ENCODE results near the gene SGCD. TPM values are rescaled to one million over a fixed set of nuclear protein-coding genes. Genes with fewer than 3 reads are reported as not detected.

SGCD gene
- total RNA-seq, 1 experiment from 2014 or later, result not detected

GRCh38 chr5:156799171-156799570, 472.2 kb downstream of the SGCD start:
- H3K9me3 ChIP-seq (ENCODE audit: control insufficient read depth in 1 of 2, insufficient read depth in 1 of 2, low read depth in 1 of 2, low read length in 2 of 2), result no peaks in the 10 kb centered on the region
- DNase-seq (ENCODE audit: low read depth, low spot score) (no peak), ATAC-seq (no peak)
- TF ChIP-seq CTCF (IDR thresholded peaks at IDR 0.05 in 2 of 3, conservative IDR thresholded peaks at IDR 0.05 in 1 of 3; ENCODE audit: borderline replicate concordance in 1 of 3, insufficient read depth in 1 of 3, low read depth in 2 of 3, low read length in 2 of 3) (no peak), REST (IDR thresholded peaks at IDR 0.05; ENCODE audit: low read depth) (no peak)
- no peak overlapping the region for H3K4me3 ChIP-seq (replicated peaks in 1 of 2; ENCODE audit: low read depth in 1 of 2, low read length in 2 of 2)
- H3K9ac ChIP-seq (ENCODE audit: low read length), result no peak overlapping the region
- no peaks in the 10 kb centered on the region for H3K36me3 ChIP-seq (ENCODE audit: control insufficient read depth in 1 of 2, insufficient read depth in 2 of 2, low read length in 2 of 2)
- H3K4me2 ChIP-seq (ENCODE audit: low read length), result no peak overlapping the region
- POLR2A ChIA-PET, result no interaction called here
- H3K4me1 ChIP-seq (ENCODE audit: control insufficient read depth in 1 of 2, insufficient read depth in 2 of 2, low read length in 2 of 2), result no peaks in the 10 kb centered on the region
- intact Hi-C loops (cut with micrococcal nuclease), result no loop called here
- H3K79me2 ChIP-seq (ENCODE audit: insufficient read depth, low read length), result no peaks in the 10 kb centered on the region
- no peaks in the 10 kb centered on the region for H3K27me3 ChIP-seq (ENCODE audit: insufficient read depth, low read length)
- H3K9me2 ChIP-seq (ENCODE audit: insufficient read depth), result no peaks in the 10 kb centered on the region
- no TSS peak for BruUV-seq (replicated peaks)
- H4K20me1 ChIP-seq (ENCODE audit: insufficient read depth), result no peaks in the 10 kb centered on the region
- no peak overlapping the region for H3K27ac ChIP-seq (ENCODE audit: low read depth, low read length)
- CTCF ChIA-PET, result no interaction called here
- H2AFZ ChIP-seq (ENCODE audit: low read depth, low read length, poor library complexity, severe bottlenecking), result no peak overlapping the region
- RAD21 ChIA-PET (ENCODE audit: low non-redundant PET in 1 of 2, low total read pairs in 2 of 2, uncharacterized antibody in 2 of 2, unreplicated experiment in 2 of 2), result no interaction called here

- H3K79me2 ChIP-seq (ENCODE audit: insufficient read depth, low read length), result no peaks in the 10 kb centered on the region
- no peaks in the 10 kb centered on the region for H3K27me3 ChIP-seq (ENCODE audit: insufficient read depth, low read length)
- H3K9me3 ChIP-seq (ENCODE audit: control insufficient read depth in 1 of 2, insufficient read depth in 1 of 2, low read depth in 1 of 2, low read length in 2 of 2), result no peaks in the 10 kb centered on the region
- intact Hi-C loops (cut with micrococcal nuclease), result no loop called here
- no TSS peak for BruUV-seq (replicated peaks)
- H3K27ac ChIP-seq (ENCODE audit: low read depth, low read length), result no peak overlapping the region
- H3K9ac ChIP-seq (ENCODE audit: low read length), result no peak overlapping the region
- RAD21 ChIA-PET (ENCODE audit: low non-redundant PET in 1 of 2, low total read pairs in 2 of 2, uncharacterized antibody in 2 of 2, unreplicated experiment in 2 of 2), result no interaction called here
- H2AFZ ChIP-seq (ENCODE audit: low read depth, low read length, poor library complexity, severe bottlenecking), result no peak overlapping the region
- DNase-seq (ENCODE audit: low read depth, low spot score), result no peak
- H3K4me2 ChIP-seq (ENCODE audit: low read length), result no peak overlapping the region
- no peak overlapping the region for H3K4me3 ChIP-seq (replicated peaks in 1 of 2; ENCODE audit: low read depth in 1 of 2, low read length in 2 of 2)
- POLR2A ChIA-PET, result no interaction called here
- H4K20me1 ChIP-seq (ENCODE audit: insufficient read depth), result no peaks in the 10 kb centered on the region
- H3K9me2 ChIP-seq (ENCODE audit: insufficient read depth), result no peaks in the 10 kb centered on the region
- H3K4me1 ChIP-seq (ENCODE audit: control insufficient read depth in 1 of 2, insufficient read depth in 2 of 2, low read length in 2 of 2), result no peaks in the 10 kb centered on the region
- ATAC-seq, result no peak
- no peak for TF ChIP-seq EZH2 (IDR thresholded peaks at IDR 0.05)
- no peak for TF ChIP-seq CTCF (IDR thresholded peaks at IDR 0.05 in 2 of 3, conservative IDR thresholded peaks at IDR 0.05 in 1 of 3; ENCODE audit: borderline replicate concordance in 1 of 3, insufficient read depth in 1 of 3, low read depth in 2 of 3, low read length in 2 of 3)
- no peak for TF ChIP-seq CBX3 (IDR thresholded peaks at IDR 0.05; ENCODE audit: low read depth)
- TF ChIP-seq SP1 (IDR thresholded peaks at IDR 0.05; ENCODE audit: low read depth), result no peak
- TF ChIP-seq YY1 (IDR thresholded peaks at IDR 0.05; ENCODE audit: extremely low read depth, insufficient replicate concordance, low read depth, low read length), result no peak
- TF ChIP-seq ZNF274 (IDR thresholded peaks at IDR 0.05; ENCODE audit: low read depth, low read length), result no peak
- TF ChIP-seq CEBPB (IDR thresholded peaks at IDR 0.05; ENCODE audit: low read depth), result no peak
- TF ChIP-seq ATF3 (IDR thresholded peaks at IDR 0.05), result no peak
- TF ChIP-seq RAD21 (IDR thresholded peaks at IDR 0.05; ENCODE audit: low read depth), result no peak
- TF ChIP-seq ELF1 (IDR thresholded peaks at IDR 0.05; ENCODE audit: borderline replicate concordance, low read depth), result no peak
- no peak for TF ChIP-seq EZH2phosphoT487 (IDR thresholded peaks at IDR 0.05; ENCODE audit: borderline replicate concordance)
- no peaks in the 10 kb centered on the region for H3K36me3 ChIP-seq (ENCODE audit: control insufficient read depth in 1 of 2, insufficient read depth in 2 of 2, low read length in 2 of 2)
- CTCF ChIA-PET, result no interaction called here
Measured at GRCh38 chr5:156800929-156801328, 474.0 kb downstream of the SGCD start.

Data from HCT116 (cell line).